NT2/D1 (cell line): ENCODE data around the gene RPL10A.

Source experiments
- SUZ12 ChIP-seq: IDR thresholded peaks from 2 replicates; pipeline ENCODE4 v1.6.1; 2011; ENCODE audit not compliant: insufficient read length, insufficient read depth; ENCODE audit errors: extremely low read depth
- YY1 ChIP-seq: IDR thresholded peaks from 2 replicates; pipeline ENCODE4 v1.6.1; 2011; ENCODE audit not compliant: insufficient read length, insufficient read depth
- ZNF274 ChIP-seq: IDR thresholded peaks from 2 replicates; pipeline ENCODE4 v1.6.1; 2011; ENCODE audit warnings: mild to moderate bottlenecking, low read depth, low read length

DNA sequence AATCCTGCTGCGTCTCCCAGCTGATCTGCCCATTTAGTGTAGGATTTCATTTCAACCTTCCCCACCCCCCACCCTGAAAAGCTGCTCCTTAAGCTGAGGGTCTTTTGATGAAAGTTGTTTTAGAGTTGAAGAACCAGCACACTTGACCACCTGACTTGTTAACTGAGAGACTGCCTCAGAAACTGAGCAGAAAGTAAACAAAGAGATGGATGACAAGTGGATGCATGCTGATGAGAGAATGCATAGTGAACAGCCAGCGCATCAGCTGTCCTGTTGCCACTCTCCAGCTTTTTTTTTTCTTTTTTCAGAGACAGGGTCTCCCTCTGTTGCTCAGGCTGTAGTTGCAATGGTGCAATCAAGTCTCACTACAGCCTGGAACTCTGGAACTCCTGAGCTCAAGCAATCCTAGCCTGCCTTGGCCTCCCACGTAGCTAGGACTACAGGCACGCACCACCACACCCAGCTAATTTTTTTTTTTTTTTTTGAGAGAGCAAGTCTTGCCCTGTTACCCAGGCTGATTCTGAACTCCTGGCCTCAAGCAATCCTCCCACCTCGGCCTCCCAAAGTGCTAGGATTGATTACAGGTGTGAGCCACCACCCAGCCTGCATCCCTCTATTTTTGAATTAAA lies 9.5 kb downstream of the RPL10A start:
- TF ChIP-seq YY1 (no peak), ZNF274 (no peak), SUZ12 (no peak)
